Measurements from ENCODE around the gene PURB.
"Not testable (repeated sequence)": the region's sequence is repeated elsewhere in the genome, so short reads cannot be mapped to it uniquely, and the experiment has no call there.

Gene PURB

GRCh38 chr7:44842675-44843074, 42.7 kb downstream of the PURB start:
- not testable (repeated sequence) for H3K4me1 ChIP-seq (ENCODE audit: low read length); H3K4me2 ChIP-seq (ENCODE audit: low read depth, low read length); H2AFZ ChIP-seq (ENCODE audit: low read length); H3K27ac ChIP-seq (ENCODE audit: low read length); H3K9me3 ChIP-seq (replicated peaks; ENCODE audit: insufficient read depth, low read length); H3K36me3 ChIP-seq (replicated peaks; ENCODE audit: insufficient read depth, low read length); H3K4me3 ChIP-seq (ENCODE audit: low read length); H3K27me3 ChIP-seq (replicated peaks; ENCODE audit: insufficient read depth, low read length); DNase-seq; H3K9me2 ChIP-seq (replicated peaks; ENCODE audit: insufficient read depth, low read length); H3K9ac ChIP-seq (ENCODE audit: low read length)
- peaks cover 13% of the 10 kb centered on the region for H3F3A ChIP-seq (ENCODE audit: insufficient read depth, low read length)
- H3K79me2 ChIP-seq (ENCODE audit: low read length) = peaks cover 95% of the 10 kb centered on the region
- H4K20me1 ChIP-seq (ENCODE audit: insufficient read depth, low read length) = peaks cover 39% of the 10 kb centered on the region; the same call in 1 of the 2 replicates

- Histone ChIP-seq H3K9ac (ENCODE audit: low read length) (no peak overlapping the region), H3K27me3 (replicated peaks; ENCODE audit: insufficient read depth, low read length) (no peaks in the 10 kb centered on the region), H3K4me1 (ENCODE audit: low read length) (no peaks in the 10 kb centered on the region), H3K4me3 (ENCODE audit: low read length) (no peak overlapping the region), H4K20me1 (ENCODE audit: insufficient read depth, low read length) (0 out of 2 replicates have a peak, but pooled peaks cover 10% of the 10 kb centered on the region), H3F3A (ENCODE audit: insufficient read depth, low read length) (no peaks in the 10 kb centered on the region), H3K9me2 (replicated peaks; ENCODE audit: insufficient read depth, low read length) (no peaks in the 10 kb centered on the region), H3K79me2 (ENCODE audit: low read length) (peaks cover 93% of the 10 kb centered on the region), H3K4me2 (ENCODE audit: low read depth, low read length) (no peak overlapping the region), H3K36me3 (replicated peaks; ENCODE audit: insufficient read depth, low read length) (peaks cover 12% of the 10 kb centered on the region), H2AFZ (ENCODE audit: low read length) (no peak overlapping the region), H3K9me3 (replicated peaks; ENCODE audit: insufficient read depth, low read length) (no peaks in the 10 kb centered on the region), H3K27ac (ENCODE audit: low read length) (no peak overlapping the region)
- TF ChIP-seq, protein P1, sequence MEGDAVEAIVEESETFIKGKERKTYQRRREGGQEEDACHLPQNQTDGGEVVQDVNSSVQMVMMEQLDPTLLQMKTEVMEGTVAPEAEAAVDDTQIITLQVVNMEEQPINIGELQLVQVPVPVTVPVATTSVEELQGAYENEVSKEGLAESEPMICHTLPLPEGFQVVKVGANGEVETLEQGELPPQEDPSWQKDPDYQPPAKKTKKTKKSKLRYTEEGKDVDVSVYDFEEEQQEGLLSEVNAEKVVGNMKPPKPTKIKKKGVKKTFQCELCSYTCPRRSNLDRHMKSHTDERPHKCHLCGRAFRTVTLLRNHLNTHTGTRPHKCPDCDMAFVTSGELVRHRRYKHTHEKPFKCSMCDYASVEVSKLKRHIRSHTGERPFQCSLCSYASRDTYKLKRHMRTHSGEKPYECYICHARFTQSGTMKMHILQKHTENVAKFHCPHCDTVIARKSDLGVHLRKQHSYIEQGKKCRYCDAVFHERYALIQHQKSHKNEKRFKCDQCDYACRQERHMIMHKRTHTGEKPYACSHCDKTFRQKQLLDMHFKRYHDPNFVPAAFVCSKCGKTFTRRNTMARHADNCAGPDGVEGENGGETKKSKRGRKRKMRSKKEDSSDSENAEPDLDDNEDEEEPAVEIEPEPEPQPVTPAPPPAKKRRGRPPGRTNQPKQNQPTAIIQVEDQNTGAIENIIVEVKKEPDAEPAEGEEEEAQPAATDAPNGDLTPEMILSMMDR (IDR thresholded peaks at IDR 0.05; ENCODE audit: low read length) = no peak
- no peak for TF ChIP-seq EZH2phosphoT487 (IDR thresholded peaks at IDR 0.05; ENCODE audit: low read length)
- DNase-seq = no peak
Observed at GRCh38 chr7:44838751-44839150, 46.6 kb downstream of the PURB start.

DNA sequence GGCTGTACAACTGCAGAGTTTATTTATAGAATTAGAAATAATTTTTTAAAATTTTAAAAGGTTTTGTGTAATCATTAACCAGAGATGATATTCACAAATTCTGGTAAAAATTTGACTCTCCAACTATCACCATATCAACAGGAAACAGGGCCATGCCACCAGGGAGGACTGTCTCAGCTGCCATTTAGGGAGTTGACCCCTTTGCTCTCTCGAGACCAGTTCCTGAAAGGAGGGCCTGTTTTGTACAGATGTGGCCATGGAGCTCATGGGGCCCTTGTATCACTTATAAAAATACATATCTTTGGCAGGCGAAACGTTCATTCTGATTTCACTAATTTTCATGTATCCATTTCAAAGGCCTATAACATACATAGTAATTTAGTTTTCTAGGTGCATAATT, 57.8 kb downstream of the PURB start:
- Histone ChIP-seq H3K9me3 (replicated peaks; ENCODE audit: insufficient read depth, low read length) (no peaks in the 10 kb centered on the region), H3K36me3 (replicated peaks; ENCODE audit: insufficient read depth, low read length) (peaks cover 4% of the 10 kb centered on the region; the same call in 1 of the 2 replicates), H3K4me3 (ENCODE audit: low read length) (no peak overlapping the region), H3K4me1 (ENCODE audit: low read length) (no peaks in the 10 kb centered on the region), H3K9me2 (replicated peaks; ENCODE audit: insufficient read depth, low read length) (no peaks in the 10 kb centered on the region), H2AFZ (ENCODE audit: low read length) (no peak overlapping the region), H3K4me2 (ENCODE audit: low read depth, low read length) (no peak overlapping the region), H4K20me1 (ENCODE audit: insufficient read depth, low read length) (no peaks in the 10 kb centered on the region), H3K27me3 (replicated peaks; ENCODE audit: insufficient read depth, low read length) (no peaks in the 10 kb centered on the region), H3K9ac (ENCODE audit: low read length) (no peak overlapping the region), H3K27ac (ENCODE audit: low read length) (no peak overlapping the region), H3F3A (ENCODE audit: insufficient read depth, low read length) (no peaks in the 10 kb centered on the region), H3K79me2 (ENCODE audit: low read length) (0 out of 2 replicates have a peak, but pooled peaks cover 4% of the 10 kb centered on the region)
- TF ChIP-seq EZH2 (optimal IDR thresholded peaks at IDR 0.05; ENCODE audit: low read depth, low read length) = no peak
- TF ChIP-seq, protein P1 (IDR thresholded peaks at IDR 0.05; ENCODE audit: low read length) = no peak
- no peak for TF ChIP-seq EZH2phosphoT487 (IDR thresholded peaks at IDR 0.05; ENCODE audit: low read length)
- DNase-seq = no peak
